ENCODE measurements around the gene MACROH2A1.

Gene MACROH2A1

DNA sequence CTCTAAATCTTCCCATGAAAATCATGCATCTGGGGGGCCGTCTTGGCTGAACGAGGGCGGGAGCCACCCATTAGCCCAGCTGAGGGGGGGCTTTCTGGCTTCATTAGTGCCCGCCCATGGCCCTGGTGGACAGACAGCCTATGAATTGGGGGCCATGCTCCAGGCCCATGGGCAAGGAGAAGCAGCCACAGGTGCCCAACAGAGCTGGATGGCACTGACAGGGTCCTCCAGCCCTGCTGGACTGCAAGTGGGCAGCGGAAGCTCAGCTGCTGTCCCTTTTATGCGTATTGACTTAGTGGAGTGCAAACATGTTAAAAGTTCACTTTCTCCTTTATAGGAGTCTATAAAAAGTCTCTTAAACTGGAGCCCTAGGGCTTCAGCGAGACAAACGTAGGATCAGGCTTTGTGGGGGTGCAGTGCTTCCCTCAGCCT lies 75.3 kb downstream of the MACROH2A1 start:
- DNase-seq: no peak
- Histone ChIP-seq H4K20me1 (ENCODE audit: insufficient read depth, low read length) (no peaks in the 10 kb centered on the region), H3K9me2 (replicated peaks; ENCODE audit: insufficient read depth, low read length) (no peaks in the 10 kb centered on the region), H3K9me3 (replicated peaks; ENCODE audit: insufficient read depth, low read length) (no peaks in the 10 kb centered on the region), H3K9ac (ENCODE audit: low read length) (no peak overlapping the region), H3K27ac (ENCODE audit: low read length) (no peak overlapping the region), H3K4me1 (ENCODE audit: low read length) (no peaks in the 10 kb centered on the region), H3K4me3 (ENCODE audit: low read length) (no peak overlapping the region), H2AFZ (ENCODE audit: low read length) (no peak overlapping the region), H3F3A (ENCODE audit: insufficient read depth, low read length) (no peaks in the 10 kb centered on the region), H3K4me2 (ENCODE audit: low read depth, low read length) (no peak overlapping the region), H3K36me3 (replicated peaks; ENCODE audit: insufficient read depth, low read length) (no peaks in the 10 kb centered on the region), H3K79me2 (ENCODE audit: low read length) (no peaks in the 10 kb centered on the region), H3K27me3 (replicated peaks; ENCODE audit: insufficient read depth, low read length) (no peaks in the 10 kb centered on the region)
- TF ChIP-seq EZH2 (optimal IDR thresholded peaks at IDR 0.05; ENCODE audit: low read depth, low read length): no peak
- TF ChIP-seq, protein P1, sequence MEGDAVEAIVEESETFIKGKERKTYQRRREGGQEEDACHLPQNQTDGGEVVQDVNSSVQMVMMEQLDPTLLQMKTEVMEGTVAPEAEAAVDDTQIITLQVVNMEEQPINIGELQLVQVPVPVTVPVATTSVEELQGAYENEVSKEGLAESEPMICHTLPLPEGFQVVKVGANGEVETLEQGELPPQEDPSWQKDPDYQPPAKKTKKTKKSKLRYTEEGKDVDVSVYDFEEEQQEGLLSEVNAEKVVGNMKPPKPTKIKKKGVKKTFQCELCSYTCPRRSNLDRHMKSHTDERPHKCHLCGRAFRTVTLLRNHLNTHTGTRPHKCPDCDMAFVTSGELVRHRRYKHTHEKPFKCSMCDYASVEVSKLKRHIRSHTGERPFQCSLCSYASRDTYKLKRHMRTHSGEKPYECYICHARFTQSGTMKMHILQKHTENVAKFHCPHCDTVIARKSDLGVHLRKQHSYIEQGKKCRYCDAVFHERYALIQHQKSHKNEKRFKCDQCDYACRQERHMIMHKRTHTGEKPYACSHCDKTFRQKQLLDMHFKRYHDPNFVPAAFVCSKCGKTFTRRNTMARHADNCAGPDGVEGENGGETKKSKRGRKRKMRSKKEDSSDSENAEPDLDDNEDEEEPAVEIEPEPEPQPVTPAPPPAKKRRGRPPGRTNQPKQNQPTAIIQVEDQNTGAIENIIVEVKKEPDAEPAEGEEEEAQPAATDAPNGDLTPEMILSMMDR (IDR thresholded peaks at IDR 0.05; ENCODE audit: low read length): no peak
- no peak for TF ChIP-seq EZH2phosphoT487 (IDR thresholded peaks at IDR 0.05; ENCODE audit: low read length)

DNA sequence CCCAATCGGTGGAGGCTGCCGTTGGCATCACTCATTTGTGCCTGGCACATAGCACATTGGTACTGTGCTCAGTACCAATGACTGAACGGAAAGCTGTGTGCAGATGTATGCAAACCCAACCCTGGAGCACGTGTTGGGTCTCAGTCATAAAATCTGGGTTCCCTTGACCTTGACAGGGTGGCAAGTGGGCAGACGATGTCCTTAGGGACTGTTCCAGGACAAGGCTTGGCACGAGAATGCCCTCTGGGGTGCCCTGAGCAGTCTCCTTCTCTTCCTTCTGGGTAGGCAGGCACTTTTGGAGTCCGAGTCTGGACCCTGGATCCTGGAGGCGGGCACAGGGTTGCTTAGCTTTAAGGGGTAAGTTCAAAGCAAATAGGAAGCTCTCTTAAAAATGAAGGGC lies 75.8 kb downstream of the MACROH2A1 start:
- Histone ChIP-seq H3K4me1 (ENCODE audit: low read length) (no peaks in the 10 kb centered on the region), H3K9me3 (replicated peaks; ENCODE audit: insufficient read depth, low read length) (no peaks in the 10 kb centered on the region), H4K20me1 (ENCODE audit: insufficient read depth, low read length) (no peaks in the 10 kb centered on the region), H2AFZ (ENCODE audit: low read length) (no peak overlapping the region), H3K79me2 (ENCODE audit: low read length) (no peaks in the 10 kb centered on the region), H3K4me2 (ENCODE audit: low read depth, low read length) (no peak overlapping the region), H3K36me3 (replicated peaks; ENCODE audit: insufficient read depth, low read length) (no peaks in the 10 kb centered on the region), H3K27ac (ENCODE audit: low read length) (no peak overlapping the region), H3K27me3 (replicated peaks; ENCODE audit: insufficient read depth, low read length) (no peaks in the 10 kb centered on the region), H3K9me2 (replicated peaks; ENCODE audit: insufficient read depth, low read length) (no peaks in the 10 kb centered on the region), H3F3A (ENCODE audit: insufficient read depth, low read length) (no peaks in the 10 kb centered on the region), H3K4me3 (ENCODE audit: low read length) (no peak overlapping the region), H3K9ac (ENCODE audit: low read length) (no peak overlapping the region)
- DNase-seq: no peak
- TF ChIP-seq, protein P1 (IDR thresholded peaks at IDR 0.05; ENCODE audit: low read length): no peak
- TF ChIP-seq EZH2phosphoT487 (IDR thresholded peaks at IDR 0.05; ENCODE audit: low read length) (no peak), EZH2 (optimal IDR thresholded peaks at IDR 0.05; ENCODE audit: low read depth, low read length) (no peak)

- no peaks in the 10 kb centered on the region for H3K9me3 ChIP-seq (replicated peaks; ENCODE audit: insufficient read depth, low read length)
- H2AFZ ChIP-seq (ENCODE audit: low read length): no peak overlapping the region
- H3K4me1 ChIP-seq (ENCODE audit: low read length): no peaks in the 10 kb centered on the region
- H3K4me2 ChIP-seq (ENCODE audit: low read depth, low read length): no peak overlapping the region
- DNase-seq: no peak
- TF ChIP-seq EZH2phosphoT487 (IDR thresholded peaks at IDR 0.05; ENCODE audit: low read length) (no peak), EZH2 (optimal IDR thresholded peaks at IDR 0.05; ENCODE audit: low read depth, low read length) (no peak)
- TF ChIP-seq, protein P1 (IDR thresholded peaks at IDR 0.05; ENCODE audit: low read length): no peak
- H3K9me2 ChIP-seq (replicated peaks; ENCODE audit: insufficient read depth, low read length): no peaks in the 10 kb centered on the region
- no peak overlapping the region for H3K4me3 ChIP-seq (ENCODE audit: low read length)
- H4K20me1 ChIP-seq (ENCODE audit: insufficient read depth, low read length): no peaks in the 10 kb centered on the region
- no peak overlapping the region for H3K9ac ChIP-seq (ENCODE audit: low read length)
- H3K27ac ChIP-seq (ENCODE audit: low read length): no peak overlapping the region
- H3K79me2 ChIP-seq (ENCODE audit: low read length): no peaks in the 10 kb centered on the region
- H3K27me3 ChIP-seq (replicated peaks; ENCODE audit: insufficient read depth, low read length): no peaks in the 10 kb centered on the region
- no peaks in the 10 kb centered on the region for H3K36me3 ChIP-seq (replicated peaks; ENCODE audit: insufficient read depth, low read length)
- no peaks in the 10 kb centered on the region for H3F3A ChIP-seq (ENCODE audit: insufficient read depth, low read length)
Observed at GRCh38 chr5:135322744-135323143, 76.3 kb downstream of the MACROH2A1 start.
